GM19099 (cell line): ENCODE results near the gene SLC47A2.

Experiments
- POLR2A ChIP-seq: IDR thresholded peaks from 3 replicates; pipeline ENCODE4 v1.6.1; 2011; ENCODE audit warnings: low read depth; ENCODE audit not compliant: insufficient read length; ENCODE audit errors: extremely low read depth

The SLC47A2 gene

GRCh38 chr17:19709841-19710240 is 6.5 kb downstream of the SLC47A2 start:
- no peak for TF ChIP-seq POLR2A

GRCh38 chr17:19708431-19709175 is 7.8 kb downstream of the SLC47A2 start:
- no peak for TF ChIP-seq POLR2A

GRCh38 chr17:19707728-19708221 is 8.6 kb downstream of the SLC47A2 start:
- no peak for TF ChIP-seq POLR2A

- no peak for TF ChIP-seq POLR2A
These were observed 9.3 kb downstream of the SLC47A2 start for GRCh38 chr17:19706791-19707727.

- no peak for TF ChIP-seq POLR2A
These were observed 10.3 kb downstream of the SLC47A2 start for GRCh38 chr17:19705771-19706770.

- no peak for TF ChIP-seq POLR2A
These were observed 11.2 kb downstream of the SLC47A2 start for GRCh38 chr17:19705201-19705600.

GRCh38 chr17:19703828-19704613 is 12.4 kb downstream of the SLC47A2 start:
- TF ChIP-seq POLR2A: no peak

GRCh38 chr17:19703106-19703827 is 13.1 kb downstream of the SLC47A2 start:
- TF ChIP-seq POLR2A: no peak

- no peak for TF ChIP-seq POLR2A
These were observed 14.2 kb downstream of the SLC47A2 start for GRCh38 chr17:19702217-19702641.

- no peak for TF ChIP-seq POLR2A
These were observed 29.8 kb downstream of the SLC47A2 start for GRCh38 chr17:19686400-19687090.

GRCh38 chr17:19683117-19683516 is 33.3 kb downstream of the SLC47A2 start:
- TF ChIP-seq POLR2A: no peak

GRCh38 chr17:19678581-19679453 is 37.6 kb downstream of the SLC47A2 start:
- TF ChIP-seq POLR2A: no peak
